Activated T-cell treated with anti-CD3 and anti-CD28 coated beads, Interleukin-2, amount 50 U/mL, for 48 hours (primary cell): ENCODE measurements around the gene MRPL33.
A peak's percentile ranks its signal among the peaks of the same experiment; 100 is the strongest.
"Not testable (repeated sequence)": the region's sequence is repeated elsewhere in the genome, so short reads cannot be mapped to it uniquely, and the experiment has no call there.

Experiments
- DNase-seq, 2 experiments: peaks; one replicate each; pipeline ENCODE4 v3.0.0-alpha.2; 2020

The MRPL33 gene

GRCh38 chr2:27742571-27742970, 28.9 kb upstream of the MRPL33 start:
- DNase-seq: no peak

- DNase-seq: not testable (repeated sequence)
Observed at GRCh38 chr2:27745494-27745893, 26.0 kb upstream of the MRPL33 start.

- DNase-seq: no peak
Observed at GRCh38 chr2:27746325-27746724, 25.2 kb upstream of the MRPL33 start.

- DNase-seq: no peak
Observed at GRCh38 chr2:27747827-27748352, 23.6 kb upstream of the MRPL33 start.

- DNase-seq: not testable (repeated sequence)
Observed at GRCh38 chr2:27748803-27749554, 22.5 kb upstream of the MRPL33 start.

GRCh38 chr2:27751377-27751776, 20.1 kb upstream of the MRPL33 start:
- DNase-seq: no peak

- DNase-seq: no peak
Observed at GRCh38 chr2:27752551-27753237, 18.8 kb upstream of the MRPL33 start.

- peak; percentile 88 to 89 for DNase-seq
Observed at GRCh38 chr2:27754138-27754588, 17.4 kb upstream of the MRPL33 start.

- DNase-seq: no peak
Observed at GRCh38 chr2:27754831-27755230, 16.7 kb upstream of the MRPL33 start.

GRCh38 chr2:27756091-27756490, 15.4 kb upstream of the MRPL33 start:
- DNase-seq: no peak

- DNase-seq: no peak
Observed at GRCh38 chr2:27756544-27757498, 14.7 kb upstream of the MRPL33 start.

- DNase-seq: no peak
Observed at GRCh38 chr2:27762951-27763906, 8.3 kb upstream of the MRPL33 start.

GRCh38 chr2:27763907-27764267, 7.6 kb upstream of the MRPL33 start:
- no peak for DNase-seq

GRCh38 chr2:27764526-27764925, 7.0 kb upstream of the MRPL33 start:
- not testable (repeated sequence) for DNase-seq

- peak; percentile 62 to 67 for DNase-seq
Observed at GRCh38 chr2:27765621-27766286, 5.8 kb upstream of the MRPL33 start.

- DNase-seq: no peak
Observed at GRCh38 chr2:27766287-27766661, 5.2 kb upstream of the MRPL33 start.

GRCh38 chr2:27771202-27771547, 344 bp upstream of the MRPL33 start:
- DNase-seq: no peak

GRCh38 chr2:27772804-27773203, 1.3 kb downstream of the MRPL33 start:
- DNase-seq: no peak

- no peak for DNase-seq
Observed at GRCh38 chr2:27773959-27774358, 2.4 kb downstream of the MRPL33 start.

GRCh38 chr2:27776097-27776496, 4.6 kb downstream of the MRPL33 start:
- DNase-seq: no peak

GRCh38 chr2:27776696-27777095, 5.2 kb downstream of the MRPL33 start:
- no peak for DNase-seq
